K562 treated with DMSO at 1 percent for 4 hours (cell line): Measurements from ENCODE around the gene PCDHB4. TPM values are rescaled to one million over a fixed set of nuclear protein-coding genes. Genes with fewer than 3 reads are reported as not detected.

ENCODE experiments used
- total RNA-seq: library from RNA; unstranded; fragments of 300-600 nt; gene quantifications from 2 replicates; pipeline ENCODE4 v1.2.3, GENCODE V29; 2022; ENCODE audit not compliant: insufficient read depth

The PCDHB4 gene
- not detected in 2 replicates for total RNA-seq

GRCh38 chr5:141121563-141121962, at the start of gene PCDHB4:
TSS of gene PCDHB4 (plus strand) at chr5:141121818. CDS start at chr5:141121999, 181 bp downstream.

GRCh38 chr5:141094481-141095262, 26.9 kb upstream of the PCDHB4 start, which contains the start of gene PCDHB2:
TSS of gene PCDHB2 (plus strand) at chr5:141094615. CDS start at chr5:141094791, 176 bp downstream.

GRCh38 chr5:141100243-141100805, 21.3 kb upstream of the PCDHB4 start, which contains the start of gene PCDHB3:
TSS of gene PCDHB3 (plus strand) at chr5:141100473. CDS start at chr5:141100650, 177 bp downstream.

GRCh38 chr5:141135030-141135717, 13.6 kb downstream of the PCDHB4 start, which contains the start of gene PCDHB5:
TSS of gene PCDHB5 (plus strand) at chr5:141135206. CDS start at chr5:141135435, 229 bp downstream.

GRCh38 chr5:141149812-141150211, 28.2 kb downstream of the PCDHB4 start, which contains the start of gene PCDHB6:
TSS of gene PCDHB6 (plus strand) at chr5:141150057. CDS start at chr5:141150258, 201 bp downstream.

GRCh38 chr5:141172381-141173204, 51.0 kb downstream of the PCDHB4 start, which contains the start of gene PCDHB7:
TSS of gene PCDHB7 (plus strand) at chr5:141172644. CDS start at chr5:141172836, 192 bp downstream.

Other genes with a start within 250 kb of the PCDHB4 start
- gene PCDHA12, start 246.5 kb upstream of the PCDHB4 start, total RNA-seq = not detected in 2 replicates
- not detected in 2 replicates for gene PCDHA13, start 239.7 kb upstream of the PCDHB4 start, total RNA-seq
- not detected in 2 replicates for gene PCDHAC1, start 195.5 kb upstream of the PCDHB4 start, total RNA-seq
- not detected in 2 replicates for gene PCDHAC2, start 155.3 kb upstream of the PCDHB4 start, total RNA-seq
- not detected in 2 replicates for gene PCDHB1, start 70.4 kb upstream of the PCDHB4 start, total RNA-seq
- gene PCDHB2, start 27.2 kb upstream of the PCDHB4 start, total RNA-seq = not detected in 2 replicates
- not detected in 2 replicates for gene PCDHB3, start 21.3 kb upstream of the PCDHB4 start, total RNA-seq
- not detected in 2 replicates for gene PCDHB5, start 13.4 kb downstream of the PCDHB4 start, total RNA-seq
- not detected in 2 replicates for gene PCDHB6, start 28.2 kb downstream of the PCDHB4 start, total RNA-seq
- not detected in 2 replicates for gene PCDHB7, start 50.8 kb downstream of the PCDHB4 start, total RNA-seq
- gene PCDHB8, start 56.0 kb downstream of the PCDHB4 start, total RNA-seq = not detected in 2 replicates
- not detected in 2 replicates for gene PCDHB16, start 60.6 kb downstream of the PCDHB4 start, total RNA-seq
- gene PCDHB9, start 65.3 kb downstream of the PCDHB4 start, total RNA-seq = not detected in 2 replicates
- gene PCDHB10, start 70.5 kb downstream of the PCDHB4 start, total RNA-seq = not detected in 2 replicates
- not detected in 2 replicates for gene PCDHB11, start 77.8 kb downstream of the PCDHB4 start, total RNA-seq
- gene PCDHB12, start 86.9 kb downstream of the PCDHB4 start, total RNA-seq = not detected in 2 replicates
- gene PCDHB13, start 92.1 kb downstream of the PCDHB4 start, total RNA-seq = not detected in 2 replicates
- not detected in 2 replicates for gene PCDHB14, start 101.5 kb downstream of the PCDHB4 start, total RNA-seq
- gene PCDHB15, start 123.6 kb downstream of the PCDHB4 start, total RNA-seq = not detected in 2 replicates
- gene SLC25A2, start 182.2 kb downstream of the PCDHB4 start, total RNA-seq = not detected in 2 replicates
- 87.4 and 92.8 TPM in 2 replicates for gene TAF7, start 199.0 kb downstream of the PCDHB4 start, total RNA-seq
- 0.37 TPM in 1 of 2 replicates, not detected in the other for gene PCDHGA1, start 208.7 kb downstream of the PCDHB4 start, total RNA-seq
- 0.12 TPM in 1 of 2 replicates, not detected in the other for gene PCDHGA2, start 216.9 kb downstream of the PCDHB4 start, total RNA-seq
- gene PCDHGA3, start 222.0 kb downstream of the PCDHB4 start, total RNA-seq = 0.46 TPM in 1 of 2 replicates, not detected in the other
- gene PCDHGB1, start 228.3 kb downstream of the PCDHB4 start, total RNA-seq = not detected in 2 replicates
- 0.42 and 0.76 TPM in 2 replicates for gene PCDHGA4, start 233.2 kb downstream of the PCDHB4 start, total RNA-seq
- gene PCDHGB2, start 238.2 kb downstream of the PCDHB4 start, total RNA-seq = 0.48 and 0.70 TPM in 2 replicates
- gene PCDHGA5, start 242.3 kb downstream of the PCDHB4 start, total RNA-seq = 0.16 TPM in 1 of 2 replicates, not detected in the other
- gene PCDHGB3, start 248.4 kb downstream of the PCDHB4 start, total RNA-seq = 0.51 and 0.74 TPM in 2 replicates